Measurements from ENCODE around the gene TRAF7.

Gene TRAF7

GRCh38 chr16:2205104-2205966, 49.8 kb downstream of the TRAF7 start, which contains the start of gene MLST8:
MLST8 (plus strand) TSS chr16:2205454; CDS start chr16:2206086, 632 bp downstream.
- Mint-ChIP-seq H3K27me3 (peaks cover under 1 to 3% of the 10 kb centered on the region in 2 donors), H3K4me1 (ENCODE audit: low read depth in 2 of 2) (peaks cover 18 to 22% of the 10 kb centered on the region in 2 donors), H3K9me3 (no peaks in the 10 kb centered on the region), H3K36me3 (ENCODE audit: insufficient read depth) (peaks cover 19% of the 10 kb centered on the region), H3K4me3 (peak within 1 kb of the TSS; percentile 71 to 81), H3K27ac (peak within 1 kb of the TSS; percentile 85 to 90)
- DNase-seq (peak; percentile 91 to 94 (median 93)), ATAC-seq (replicated peaks) (peak; percentile 86)

- H3K27me3 Mint-ChIP-seq = no peaks in the 10 kb centered on the region
- ATAC-seq (replicated peaks) (no peak), DNase-seq (no peak)
- H3K4me1 Mint-ChIP-seq (ENCODE audit: low read depth in 2 of 2) = peaks cover 18 to 22% of the 10 kb centered on the region in 2 donors
- peaks cover 24% of the 10 kb centered on the region for H3K36me3 Mint-ChIP-seq (ENCODE audit: insufficient read depth)
- H3K9me3 Mint-ChIP-seq = no peaks in the 10 kb centered on the region
- H3K4me3 Mint-ChIP-seq = peak overlapping the region; percentile 71 to 81
- peak overlapping the region in 1 of 2 donors; percentile 90 for H3K27ac Mint-ChIP-seq
These were observed 50.4 kb downstream of the TRAF7 start for GRCh38 chr16:2205967-2206313.

- peak overlapping the region; percentile 71 to 81 for H3K4me3 Mint-ChIP-seq
These were observed 50.8 kb downstream of the TRAF7 start for GRCh38 chr16:2206420-2206779.

DNA sequence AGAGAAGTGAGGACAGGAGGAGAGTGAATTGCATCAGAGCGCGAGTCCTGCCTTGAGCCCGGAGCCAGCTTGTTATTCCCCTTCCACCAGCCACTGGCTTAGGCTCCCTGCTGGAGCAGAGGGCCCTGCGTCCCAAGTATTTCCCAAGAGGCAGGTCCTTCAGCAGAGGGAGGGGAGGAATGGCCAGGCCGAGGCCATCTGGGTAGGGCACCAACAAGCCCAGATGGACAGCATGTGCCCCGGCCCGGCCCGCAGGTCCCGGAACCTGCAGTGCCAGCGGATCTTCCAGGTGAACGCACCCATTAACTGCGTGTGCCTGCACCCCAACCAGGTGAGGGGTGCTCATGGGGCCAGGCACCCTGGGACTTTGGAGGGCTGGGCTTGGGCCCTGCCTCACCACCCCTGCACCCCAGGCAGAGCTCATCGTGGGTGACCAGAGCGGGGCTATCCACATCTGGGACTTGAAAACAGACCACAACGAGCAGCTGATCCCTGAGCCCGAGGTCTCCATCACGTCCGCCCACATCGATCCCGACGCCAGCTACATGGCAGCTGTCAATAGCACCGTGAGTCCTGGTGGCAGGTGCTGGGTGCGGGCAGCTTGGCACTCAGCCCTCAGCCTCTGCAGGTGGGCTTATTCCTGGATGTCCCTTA, 51.3 kb downstream of the TRAF7 start:
- H3K36me3 Mint-ChIP-seq (ENCODE audit: insufficient read depth) = peaks cover 24% of the 10 kb centered on the region
- peak overlapping the region; percentile 71 to 81 for H3K4me3 Mint-ChIP-seq
- ATAC-seq (replicated peaks) (no peak), DNase-seq (no peak)
- no peaks in the 10 kb centered on the region for H3K9me3 Mint-ChIP-seq
- peaks cover 21 to 25% of the 10 kb centered on the region in 2 donors for H3K4me1 Mint-ChIP-seq (ENCODE audit: low read depth in 2 of 2)
- no peak overlapping the region for H3K27ac Mint-ChIP-seq
- H3K27me3 Mint-ChIP-seq = no peaks in the 10 kb centered on the region

More at GRCh38 chr16:2206420-2206779, 50.8 kb downstream of the TRAF7 start:
- Mint-ChIP-seq H3K9me3 (no peaks in the 10 kb centered on the region), H3K27me3 (no peaks in the 10 kb centered on the region), H3K36me3 (ENCODE audit: insufficient read depth) (peaks cover 24% of the 10 kb centered on the region), H3K27ac (peak overlapping the region in 1 of 2 donors; percentile 90), H3K4me1 (ENCODE audit: low read depth in 2 of 2) (peaks cover 18 to 22% of the 10 kb centered on the region in 2 donors)
- DNase-seq = no peak
- no peak for ATAC-seq (replicated peaks)

GRCh38 chr16:2207872-2208271, 52.3 kb downstream of the TRAF7 start:
- ATAC-seq (replicated peaks) = no peak
- Mint-ChIP-seq H3K27ac (peak overlapping the region in 1 of 2 donors; percentile 38), H3K9me3 (no peaks in the 10 kb centered on the region), H3K27me3 (no peaks in the 10 kb centered on the region), H3K36me3 (ENCODE audit: insufficient read depth) (peaks cover 21% of the 10 kb centered on the region), H3K4me3 (peak overlapping the region in 1 of 2 donors; percentile 54), H3K4me1 (ENCODE audit: low read depth in 2 of 2) (peaks cover 28 to 30% of the 10 kb centered on the region in 2 donors)
- no peak for DNase-seq

GRCh38 chr16:2208308-2208707, 52.7 kb downstream of the TRAF7 start:
- no peaks in the 10 kb centered on the region for H3K27me3 Mint-ChIP-seq
- H3K36me3 Mint-ChIP-seq (ENCODE audit: insufficient read depth) = peaks cover 21% of the 10 kb centered on the region
- ATAC-seq (replicated peaks) (no peak), DNase-seq (no peak)
- H3K9me3 Mint-ChIP-seq = no peaks in the 10 kb centered on the region
- H3K4me1 Mint-ChIP-seq (ENCODE audit: low read depth in 2 of 2) = peaks cover 33% of the 10 kb centered on the region in 2 donors
- no peak overlapping the region for H3K27ac Mint-ChIP-seq
- H3K4me3 Mint-ChIP-seq = no peak overlapping the region

DNA sequence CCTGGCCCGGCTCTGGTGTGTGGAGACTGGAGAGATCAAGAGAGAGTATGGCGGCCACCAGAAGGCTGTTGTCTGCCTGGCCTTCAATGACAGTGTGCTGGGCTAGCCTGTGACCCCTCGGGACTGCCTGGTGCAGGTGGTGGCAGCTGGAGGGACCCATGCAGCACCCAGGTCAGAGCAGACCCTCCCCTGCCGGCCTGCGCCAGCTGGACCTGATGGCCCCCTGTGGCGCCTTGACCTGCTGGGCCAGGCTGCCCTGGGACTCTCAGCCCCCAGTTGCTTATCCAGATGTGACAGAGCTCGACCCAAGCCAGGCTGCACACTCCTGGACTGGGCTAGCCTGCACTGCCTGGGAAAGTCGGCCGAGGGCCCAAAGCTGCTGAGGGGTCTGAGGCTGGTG, 53.2 kb downstream of the TRAF7 start:
- H3K27me3 Mint-ChIP-seq = no peaks in the 10 kb centered on the region
- H3K9me3 Mint-ChIP-seq = no peaks in the 10 kb centered on the region
- ATAC-seq (replicated peaks) = no peak
- peaks cover 31 to 37% of the 10 kb centered on the region in 2 donors for H3K4me1 Mint-ChIP-seq (ENCODE audit: low read depth in 2 of 2)
- H3K4me3 Mint-ChIP-seq = no peak overlapping the region
- peaks cover 21% of the 10 kb centered on the region for H3K36me3 Mint-ChIP-seq (ENCODE audit: insufficient read depth)
- H3K27ac Mint-ChIP-seq = no peak overlapping the region
- no peak for DNase-seq

DNA sequence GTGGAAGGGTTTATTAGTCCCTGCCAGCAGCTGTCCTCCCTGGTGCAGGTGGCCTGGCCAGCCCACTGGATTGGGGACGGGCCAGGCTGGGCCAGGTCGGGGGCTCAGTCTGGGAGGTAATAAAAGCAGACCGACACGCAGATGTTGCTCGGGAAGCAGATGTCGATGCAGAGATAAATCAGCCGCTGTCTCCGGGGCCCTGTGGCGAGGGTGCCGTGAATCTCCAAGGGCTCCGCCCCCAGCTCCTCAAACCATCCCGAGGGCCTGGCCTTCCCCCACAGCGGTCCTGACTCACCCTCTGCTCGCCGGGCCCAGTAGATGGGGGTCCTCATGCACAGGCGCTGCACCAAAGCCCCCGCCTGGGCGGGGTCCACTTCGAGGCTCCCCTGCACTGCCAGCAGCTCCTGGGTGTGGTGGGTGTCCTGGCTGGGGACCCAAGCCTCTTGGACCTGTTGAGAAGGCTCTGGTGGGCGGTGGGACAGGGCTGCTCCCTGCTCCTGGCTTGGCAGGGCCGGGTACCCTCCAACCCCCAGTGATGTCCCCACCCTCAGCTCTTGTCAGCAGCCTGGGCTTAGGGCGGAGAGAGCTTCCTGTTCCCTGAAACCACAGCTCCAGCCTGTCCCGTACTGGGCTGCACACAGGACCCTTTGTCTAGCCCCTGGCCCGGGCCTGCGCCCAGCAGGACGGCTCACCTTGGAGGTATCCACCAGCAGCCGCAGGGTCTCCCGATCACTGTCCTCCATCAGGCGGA, 53.9 kb downstream of the TRAF7 start:
- DNase-seq (no peak), ATAC-seq (replicated peaks) (no peak)
- H3K27ac Mint-ChIP-seq = no peak overlapping the region
- H3K36me3 Mint-ChIP-seq (ENCODE audit: insufficient read depth) = peaks cover 21% of the 10 kb centered on the region
- H3K9me3 Mint-ChIP-seq = no peaks in the 10 kb centered on the region
- H3K27me3 Mint-ChIP-seq = no peaks in the 10 kb centered on the region
- H3K4me1 Mint-ChIP-seq (ENCODE audit: low read depth in 2 of 2) = peaks cover 27 to 34% of the 10 kb centered on the region in 2 donors
- H3K4me3 Mint-ChIP-seq = no peak overlapping the region

DNA sequence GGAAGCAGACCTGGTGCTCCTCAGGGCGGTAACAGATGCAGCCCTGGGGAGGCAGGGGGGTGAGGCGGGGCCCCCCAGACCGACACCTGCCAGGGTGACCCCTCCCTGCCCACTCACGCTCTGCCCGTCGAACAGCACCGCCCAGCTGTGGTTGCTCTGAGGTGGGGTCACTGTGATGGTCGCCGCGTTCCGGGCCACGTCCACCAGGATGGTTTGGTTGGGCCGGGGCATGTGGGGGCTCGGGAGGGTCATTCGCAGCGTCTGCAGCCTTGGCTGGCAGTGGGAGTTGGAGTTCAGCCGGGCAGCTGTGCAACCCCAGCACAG, 54.4 kb downstream of the TRAF7 start:
- Mint-ChIP-seq H3K9me3 (no peaks in the 10 kb centered on the region), H3K27me3 (no peaks in the 10 kb centered on the region), H3K4me1 (ENCODE audit: low read depth in 2 of 2) (peaks cover 24 to 30% of the 10 kb centered on the region in 2 donors), H3K36me3 (ENCODE audit: insufficient read depth) (peaks cover 25% of the 10 kb centered on the region), H3K27ac (no peak overlapping the region), H3K4me3 (no peak overlapping the region)
- DNase-seq (no peak), ATAC-seq (replicated peaks) (no peak)

DNA sequence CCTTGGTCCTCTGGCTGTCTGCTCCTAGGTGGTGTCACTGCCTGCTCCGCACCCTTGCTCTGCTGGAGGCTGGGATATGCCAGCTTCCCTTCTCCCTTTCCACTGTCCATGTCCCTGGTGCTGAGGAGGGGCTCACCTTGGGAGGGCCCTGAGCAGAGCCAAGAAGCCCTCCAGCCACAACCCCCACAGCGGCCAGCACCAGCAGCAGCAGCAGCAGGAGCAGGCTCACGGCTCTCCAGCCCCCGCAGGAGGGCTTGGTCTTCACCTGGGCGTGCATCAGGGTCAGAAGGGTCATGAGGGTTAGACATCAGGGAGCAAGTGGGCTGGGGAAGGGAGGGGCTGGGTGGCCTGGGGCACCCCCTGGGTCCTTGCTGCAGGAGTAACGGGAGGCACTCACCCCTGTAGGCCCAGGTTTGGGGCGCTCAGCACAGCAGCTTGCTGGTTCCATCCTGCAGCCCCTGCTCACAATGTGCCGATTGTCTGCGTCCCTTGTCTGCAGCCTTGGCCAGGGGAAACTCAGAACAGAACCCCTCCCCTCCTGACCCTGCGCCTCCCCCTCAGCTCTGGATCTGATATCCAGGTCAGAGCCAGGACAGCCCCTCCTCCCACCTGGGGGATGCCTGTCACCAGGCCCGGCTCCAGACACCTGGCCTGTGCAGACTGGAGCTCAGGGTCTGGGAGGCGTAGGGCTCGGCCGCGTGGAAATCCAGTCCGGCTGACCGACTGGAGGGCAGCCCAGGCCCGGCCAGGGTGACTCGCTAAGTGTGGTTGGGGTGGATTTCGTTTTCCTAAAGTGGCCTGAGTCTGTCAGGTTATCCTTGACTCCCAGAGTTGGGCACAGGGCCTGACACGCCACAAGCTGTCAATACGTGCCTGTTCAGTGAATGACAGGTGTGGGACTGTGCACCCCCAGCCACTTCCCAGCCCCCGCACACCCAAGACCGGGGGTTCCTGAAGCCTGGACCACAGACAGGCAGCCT, 55.1 kb downstream of the TRAF7 start, which contains the start of gene BRICD5:
BRICD5 (minus strand) TSS at position 478 of the 980 bp plus-strand sequence; CDS start at position 448, 30 bp downstream.
- Mint-ChIP-seq H3K36me3 (ENCODE audit: insufficient read depth) (peaks cover 22% of the 10 kb centered on the region), H3K4me3 (peak within 1 kb of the TSS in 1 of 2 donors; percentile 34), H3K27ac (no peak within 1 kb of the TSS), H3K9me3 (no peaks in the 10 kb centered on the region), H3K27me3 (no peaks in the 10 kb centered on the region), H3K4me1 (ENCODE audit: low read depth in 2 of 2) (peaks cover 24 to 30% of the 10 kb centered on the region in 2 donors)
- DNase-seq (no peak), ATAC-seq (replicated peaks) (no peak)

GRCh38 chr16:2211923-2212347, 56.4 kb downstream of the TRAF7 start:
- H3K4me3 Mint-ChIP-seq = peak overlapping the region; percentile 18 to 34
- DNase-seq = no peak
- peaks cover 22 to 24% of the 10 kb centered on the region in 2 donors for H3K4me1 Mint-ChIP-seq (ENCODE audit: low read depth in 2 of 2)
- no peak for ATAC-seq (replicated peaks)
- H3K9me3 Mint-ChIP-seq = no peaks in the 10 kb centered on the region
- H3K36me3 Mint-ChIP-seq (ENCODE audit: insufficient read depth) = peaks cover 27% of the 10 kb centered on the region
- H3K27ac Mint-ChIP-seq = no peak overlapping the region
- no peaks in the 10 kb centered on the region for H3K27me3 Mint-ChIP-seq
